A549 (cell line): ENCODE data around the gene GAS2L2.

Source experiments
- CHD2 ChIP-seq: fragments of 150-350 bp; IDR thresholded peaks from 2 replicates; pipeline ENCODE4 v1.6.1; 2014; ENCODE audit warnings: low read length; ENCODE audit not compliant: partially characterized antibody
- EHF ChIP-seq: fragments of 250-450 bp; sonication (Bioruptor Pico); IDR thresholded peaks from 2 replicates; pipeline ENCODE4 v1.5.0; 2020; ENCODE audit warnings: mild to moderate bottlenecking
- EHMT2 ChIP-seq: fragments of 200-600 bp; sonication (generic); IDR thresholded peaks from 2 replicates; pipeline ENCODE4 v1.6.1; 2016; ENCODE audit warnings: antibody characterized with exemption, low read depth, mild to moderate bottlenecking, moderate library complexity
- ELK1 ChIP-seq: fragments of 150-350 bp; IDR thresholded peaks from 2 replicates; pipeline ENCODE4 v1.6.1; 2014; ENCODE audit warnings: low read depth, mild to moderate bottlenecking, low read length
- EP300 ChIP-seq, 2 experiments: fragments of >200 bp; sonication (Bioruptor Twin); formaldehyde crosslinking; IDR thresholded peaks; 2 replicates in 1 of 2; 3 replicates in 1 of 2; pipeline ENCODE4 v1.6.1; 2016 to 2017
- HDAC2 ChIP-seq: fragments of 200-600 bp; sonication (generic); IDR thresholded peaks from 2 replicates; pipeline ENCODE4 v1.6.1; 2016
- MAX ChIP-seq: IDR thresholded peaks from 2 replicates; pipeline ENCODE4 v1.6.1; 2012
- NFE2L2 ChIP-seq: fragments of 150-350 bp; conservative IDR thresholded peaks from 2 replicates; pipeline ENCODE4 v1.6.1; 2014; ENCODE audit warnings: low read length
- ZSCAN20 ChIP-seq: fragments of 250-450 bp; sonication (Bioruptor Pico); IDR thresholded peaks from 2 replicates; pipeline ENCODE4 v1.8.0; 2022; ENCODE audit warnings: mild to moderate bottlenecking, moderate library complexity
- TF ChIP-seq, protein P1 (sequence below): fragments of >200 bp; sonication (Bioruptor Twin); formaldehyde crosslinking; IDR thresholded peaks from 3 replicates; pipeline ENCODE4 v1.5.1; 2016
- TF ChIP-seq, protein P2 (sequence below): fragments of 250-450 bp; sonication (Bioruptor Pico); IDR thresholded peaks from 2 replicates; pipeline ENCODE4 v1.5.0; 2021; ENCODE audit warnings: mild to moderate bottlenecking, moderate library complexity, borderline replicate concordance

GRCh38 chr17:35726953-35727460 is 26.0 kb downstream of the GAS2L2 start:
- no peak for TF ChIP-seq MAX
- TF ChIP-seq, protein P1, sequence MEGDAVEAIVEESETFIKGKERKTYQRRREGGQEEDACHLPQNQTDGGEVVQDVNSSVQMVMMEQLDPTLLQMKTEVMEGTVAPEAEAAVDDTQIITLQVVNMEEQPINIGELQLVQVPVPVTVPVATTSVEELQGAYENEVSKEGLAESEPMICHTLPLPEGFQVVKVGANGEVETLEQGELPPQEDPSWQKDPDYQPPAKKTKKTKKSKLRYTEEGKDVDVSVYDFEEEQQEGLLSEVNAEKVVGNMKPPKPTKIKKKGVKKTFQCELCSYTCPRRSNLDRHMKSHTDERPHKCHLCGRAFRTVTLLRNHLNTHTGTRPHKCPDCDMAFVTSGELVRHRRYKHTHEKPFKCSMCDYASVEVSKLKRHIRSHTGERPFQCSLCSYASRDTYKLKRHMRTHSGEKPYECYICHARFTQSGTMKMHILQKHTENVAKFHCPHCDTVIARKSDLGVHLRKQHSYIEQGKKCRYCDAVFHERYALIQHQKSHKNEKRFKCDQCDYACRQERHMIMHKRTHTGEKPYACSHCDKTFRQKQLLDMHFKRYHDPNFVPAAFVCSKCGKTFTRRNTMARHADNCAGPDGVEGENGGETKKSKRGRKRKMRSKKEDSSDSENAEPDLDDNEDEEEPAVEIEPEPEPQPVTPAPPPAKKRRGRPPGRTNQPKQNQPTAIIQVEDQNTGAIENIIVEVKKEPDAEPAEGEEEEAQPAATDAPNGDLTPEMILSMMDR = no peak
- TF ChIP-seq ZSCAN20 (CRISPR knock-in tag) = no peak
- TF ChIP-seq EHF = no peak
- TF ChIP-seq EHMT2 = no peak
- TF ChIP-seq ELK1 = no peak
- TF ChIP-seq, protein P2, sequence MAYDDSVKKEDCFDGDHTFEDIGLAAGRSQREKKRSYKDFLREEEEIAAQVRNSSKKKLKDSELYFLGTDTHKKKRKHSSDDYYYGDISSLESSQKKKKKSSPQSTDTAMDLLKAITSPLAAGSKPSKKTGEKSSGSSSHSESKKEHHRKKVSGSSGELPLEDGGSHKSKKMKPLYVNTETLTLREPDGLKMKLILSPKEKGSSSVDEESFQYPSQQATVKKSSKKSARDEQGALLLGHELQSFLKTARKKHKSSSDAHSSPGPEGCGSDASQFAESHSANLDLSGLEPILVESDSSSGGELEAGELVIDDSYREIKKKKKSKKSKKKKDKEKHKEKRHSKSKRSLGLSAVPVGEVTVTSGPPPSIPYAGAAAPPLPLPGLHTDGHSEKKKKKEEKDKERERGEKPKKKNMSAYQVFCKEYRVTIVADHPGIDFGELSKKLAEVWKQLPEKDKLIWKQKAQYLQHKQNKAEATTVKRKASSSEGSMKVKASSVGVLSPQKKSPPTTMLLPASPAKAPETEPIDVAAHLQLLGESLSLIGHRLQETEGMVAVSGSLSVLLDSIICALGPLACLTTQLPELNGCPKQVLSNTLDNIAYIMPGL (CRISPR knock-in tag) = no peak
- no peak for TF ChIP-seq EP300 (IDR thresholded peaks at IDR 0.05)
- no peak for TF ChIP-seq NFE2L2
- no peak for TF ChIP-seq HDAC2
- no peak for TF ChIP-seq CHD2
